ENCODE data around the gene CASZ1. TPM values are rescaled to one million over a fixed set of nuclear protein-coding genes. Genes with fewer than 3 reads are reported as not detected.

The CASZ1 gene
- total RNA-seq, 4 donors from 2014 or later, result 39.1 to 215 (median 115) TPM

DNA sequence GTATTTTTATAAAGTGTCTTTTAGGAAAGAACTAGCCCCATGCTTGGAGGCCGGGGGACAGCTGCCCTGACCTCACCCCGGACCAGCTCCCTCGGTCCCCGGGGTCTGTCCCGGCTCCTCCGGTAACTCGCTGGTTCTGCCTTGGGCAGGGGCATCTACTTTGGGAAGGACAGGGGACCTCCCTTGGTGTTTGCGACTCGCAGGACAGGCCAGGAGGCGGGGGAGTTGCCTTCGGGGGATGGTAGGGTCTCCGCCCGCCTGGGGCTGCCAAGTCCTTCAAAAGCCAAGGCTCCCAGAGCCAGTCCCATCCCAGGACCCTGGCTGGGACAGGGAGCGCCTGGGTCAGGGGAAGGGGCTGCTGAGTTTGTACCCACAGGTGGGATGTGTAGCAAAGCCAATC is 163.8 kb downstream of the CASZ1 start:
- intact Hi-C loops (cut with DNase I; ENCODE audit: low total_unique reads), result no loop called here
- no peaks in the 10 kb centered on the region for H3K9me3 ChIP-seq
- no peaks in the 10 kb centered on the region for H3K36me3 ChIP-seq
- 90% methylated on average over 13 of the region's 14 CpGs; no CpG with 5 or more reads in 1 of the 2 donors for WGBS, 2 donors (ENCODE audit: low coverage in 1 of 2)
- H3K27ac ChIP-seq, result peak overlapping the region; percentile 31 to 47 (median 44)
- H3K27me3 ChIP-seq, result no peaks in the 10 kb centered on the region
- TF ChIP-seq, protein P1, sequence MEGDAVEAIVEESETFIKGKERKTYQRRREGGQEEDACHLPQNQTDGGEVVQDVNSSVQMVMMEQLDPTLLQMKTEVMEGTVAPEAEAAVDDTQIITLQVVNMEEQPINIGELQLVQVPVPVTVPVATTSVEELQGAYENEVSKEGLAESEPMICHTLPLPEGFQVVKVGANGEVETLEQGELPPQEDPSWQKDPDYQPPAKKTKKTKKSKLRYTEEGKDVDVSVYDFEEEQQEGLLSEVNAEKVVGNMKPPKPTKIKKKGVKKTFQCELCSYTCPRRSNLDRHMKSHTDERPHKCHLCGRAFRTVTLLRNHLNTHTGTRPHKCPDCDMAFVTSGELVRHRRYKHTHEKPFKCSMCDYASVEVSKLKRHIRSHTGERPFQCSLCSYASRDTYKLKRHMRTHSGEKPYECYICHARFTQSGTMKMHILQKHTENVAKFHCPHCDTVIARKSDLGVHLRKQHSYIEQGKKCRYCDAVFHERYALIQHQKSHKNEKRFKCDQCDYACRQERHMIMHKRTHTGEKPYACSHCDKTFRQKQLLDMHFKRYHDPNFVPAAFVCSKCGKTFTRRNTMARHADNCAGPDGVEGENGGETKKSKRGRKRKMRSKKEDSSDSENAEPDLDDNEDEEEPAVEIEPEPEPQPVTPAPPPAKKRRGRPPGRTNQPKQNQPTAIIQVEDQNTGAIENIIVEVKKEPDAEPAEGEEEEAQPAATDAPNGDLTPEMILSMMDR (IDR thresholded peaks at IDR 0.05), result no peak
- TF ChIP-seq EP300 (IDR thresholded peaks at IDR 0.05; ENCODE audit: low read depth) (no peak), POLR2AphosphoS5 (IDR thresholded peaks at IDR 0.05) (no peak), POLR2A (IDR thresholded peaks at IDR 0.05) (no peak)
- no peak overlapping the region for H3K4me3 ChIP-seq
- DNase-seq, result no peak
- H3K4me1 ChIP-seq, result peaks cover 3 to 31% (median 12%) of the 10 kb centered on the region in 4 donors
- in situ Hi-C loops (cut with MboI; ENCODE audit: low pct_ligation_motif_present in 1 of 4, low pct_unique_long_range_greater_than_20kb in 1 of 4, low sequenced_read_pairs in 3 of 4), result no loop called here

DNA sequence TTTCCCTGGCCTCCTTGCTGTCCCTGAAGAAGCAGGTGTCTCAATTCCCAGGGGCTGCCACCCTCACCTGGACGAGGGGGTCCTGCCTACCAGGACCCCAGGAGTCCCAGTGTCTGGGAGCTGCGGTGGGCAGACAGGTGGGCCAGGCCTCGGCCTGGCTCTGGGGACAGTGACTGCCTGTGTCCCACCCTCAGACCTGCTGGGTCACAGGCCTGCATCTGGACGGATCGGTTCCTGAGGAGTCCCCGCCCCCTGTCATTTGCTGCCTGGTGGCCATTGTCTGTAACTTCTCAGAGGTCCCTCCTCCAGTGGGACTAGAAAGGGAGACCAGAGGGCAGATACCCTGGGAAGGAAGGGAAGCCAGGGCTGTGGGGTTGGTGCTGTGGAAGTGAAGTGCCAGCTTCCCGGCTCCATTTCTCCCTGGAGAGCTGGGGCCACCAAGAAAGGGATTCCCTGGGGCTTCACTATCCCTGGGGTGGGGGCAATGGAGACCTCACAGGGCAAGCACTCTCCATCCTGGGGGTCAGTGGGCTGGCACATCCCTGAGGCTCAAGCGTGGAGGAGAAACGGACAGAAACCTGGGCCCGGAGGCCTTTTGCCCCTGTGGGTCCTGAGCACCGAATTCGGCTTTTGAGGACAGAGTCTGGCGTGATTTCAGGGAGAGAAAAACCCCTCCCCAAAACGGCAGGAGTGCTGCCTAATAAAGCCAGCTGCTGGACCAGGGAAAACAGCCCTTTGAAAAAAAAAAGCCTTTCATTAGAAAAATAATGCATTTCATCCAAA is 164.4 kb downstream of the CASZ1 start:
- DNase-seq, result no peak
- H3K27ac ChIP-seq, result peak overlapping the region; percentile 31 to 47 (median 44)
- 86% methylated on average over 13 of the region's 14 CpGs; no CpG with 5 or more reads in 1 of the 2 donors for WGBS, 2 donors (ENCODE audit: low coverage in 1 of 2)
- peaks cover 3 to 27% (median 12%) of the 10 kb centered on the region in 4 donors for H3K4me1 ChIP-seq
- H3K27me3 ChIP-seq, result no peaks in the 10 kb centered on the region
- TF ChIP-seq, protein P1 (IDR thresholded peaks at IDR 0.05), result no peak
- TF ChIP-seq POLR2AphosphoS5 (IDR thresholded peaks at IDR 0.05), result no peak
- no peak for TF ChIP-seq POLR2A (IDR thresholded peaks at IDR 0.05)
- TF ChIP-seq EP300 (IDR thresholded peaks at IDR 0.05; ENCODE audit: low read depth), result no peak
- no peak overlapping the region for H3K4me3 ChIP-seq
- no peaks in the 10 kb centered on the region for H3K9me3 ChIP-seq
- H3K36me3 ChIP-seq, result no peaks in the 10 kb centered on the region
- intact Hi-C loops (cut with DNase I; ENCODE audit: low total_unique reads) (no loop called here), in situ Hi-C loops (cut with MboI; ENCODE audit: low pct_ligation_motif_present in 1 of 4, low pct_unique_long_range_greater_than_20kb in 1 of 4, low sequenced_read_pairs in 3 of 4) (no loop called here)

DNA sequence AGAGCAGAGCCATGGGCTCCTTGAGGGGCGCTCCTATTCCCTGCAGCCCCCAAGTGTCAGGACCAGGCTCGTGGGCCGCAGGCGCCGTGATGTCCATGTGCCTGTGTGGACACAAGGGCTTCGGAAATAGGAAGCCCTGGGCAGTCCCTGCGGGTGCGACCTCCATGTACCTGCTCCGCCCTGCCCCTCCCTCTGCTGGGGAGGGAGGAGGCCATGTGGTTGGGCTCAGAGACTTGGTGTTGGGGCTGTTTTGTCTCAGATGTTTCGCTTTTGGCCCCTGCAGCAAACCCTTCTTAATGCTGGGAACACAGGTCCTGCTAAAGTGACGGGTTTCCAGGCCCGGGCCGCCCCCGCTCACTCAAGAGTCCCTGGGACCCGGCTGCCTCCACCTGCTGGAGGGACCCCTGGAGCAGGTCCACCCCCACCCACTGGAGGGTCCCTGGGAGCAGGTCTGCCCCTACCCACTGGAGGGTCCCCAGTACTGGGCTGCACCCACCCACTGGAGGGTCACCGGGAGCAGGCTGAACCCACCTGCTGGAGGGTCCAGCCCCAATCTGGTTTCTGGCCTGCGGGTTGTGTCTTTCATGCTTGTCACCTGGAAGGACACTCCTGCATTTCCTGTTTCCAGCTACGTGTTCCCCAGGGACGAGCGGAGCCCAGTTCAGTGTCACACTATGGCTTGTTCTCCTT is 165.2 kb downstream of the CASZ1 start:
- no peak for DNase-seq

More for the DNA sequence above, 165.2 kb downstream of the CASZ1 start:
- Histone ChIP-seq H3K4me1 (peaks cover 3 to 26% (median 12%) of the 10 kb centered on the region in 4 donors), H3K4me3 (no peak overlapping the region), H3K9me3 (no peaks in the 10 kb centered on the region), H3K36me3 (no peaks in the 10 kb centered on the region), H3K27me3 (no peaks in the 10 kb centered on the region), H3K27ac (peak overlapping the region; percentile 15 to 46 (median 36))
- in situ Hi-C loops (cut with MboI; ENCODE audit: low pct_ligation_motif_present in 1 of 4, low pct_unique_long_range_greater_than_20kb in 1 of 4, low sequenced_read_pairs in 3 of 4), result no loop called here
- WGBS, 2 donors (ENCODE audit: low coverage in 1 of 2), result 93% methylated on average over 19 of the region's 20 CpGs; no CpG with 5 or more reads in 1 of the 2 donors
- intact Hi-C loops (cut with DNase I; ENCODE audit: low total_unique reads), result no loop called here
- TF ChIP-seq POLR2A (IDR thresholded peaks at IDR 0.05) (no peak), EP300 (IDR thresholded peaks at IDR 0.05; ENCODE audit: low read depth) (no peak), POLR2AphosphoS5 (IDR thresholded peaks at IDR 0.05) (no peak)
- TF ChIP-seq, protein P1 (IDR thresholded peaks at IDR 0.05), result no peak
